Chondrocyte (in vitro differentiated cells): ENCODE data around the gene PSORS1C1. TPM values are rescaled to one million over a fixed set of nuclear protein-coding genes. Genes with fewer than 3 reads are reported as not detected.

Experiments
- DNase-seq: peaks from one replicate; pipeline ENCODE4 v3.0.0; 2021; ENCODE audit warnings: mixed read lengths, low spot score
- H3K27ac Mint-ChIP-seq: one replicate; pipeline ENCODE4 v1.8.0; 2021; ENCODE audit warnings: mild to moderate bottlenecking, moderate library complexity, mixed read lengths; ENCODE audit not compliant: unreplicated experiment
- H3K27me3 Mint-ChIP-seq: 2 replicates; pipeline ENCODE4 v1.8.0; 2021; ENCODE audit warnings: low read depth, mixed read lengths
- H3K36me3 Mint-ChIP-seq: 2 replicates; pipeline ENCODE4 v1.8.0; 2021; ENCODE audit warnings: low read depth, mixed read lengths
- H3K4me1 Mint-ChIP-seq: 2 replicates; pipeline ENCODE4 v1.8.0; 2021; ENCODE audit warnings: low read depth, mild to moderate bottlenecking, mixed read lengths
- H3K4me3 Mint-ChIP-seq: one replicate; pipeline ENCODE4 v1.8.0; 2021; ENCODE audit warnings: mild to moderate bottlenecking, moderate library complexity, mixed read lengths; ENCODE audit not compliant: unreplicated experiment
- H3K9me3 Mint-ChIP-seq: 2 replicates; pipeline ENCODE4 v1.8.0; 2021; ENCODE audit warnings: low read depth, mixed read lengths
- CTCF ChIP-seq: fragments of 200-600 bp; sonication (generic); IDR thresholded peaks from 2 replicates; pipeline ENCODE4 v1.5.0; 2021; ENCODE audit warnings: antibody characterized with exemption, mild to moderate bottlenecking, moderate library complexity
- total RNA-seq: library from RNA; stranded (reverse); gene quantifications from 3 replicates; pipeline ENCODE4 v1.2.1, GENCODE V29; 2021

PSORS1C1 gene
- total RNA-seq, 1 donor from 2014 or later: 5.5 TPM

GRCh38 chr6:31170987-31171671 lies 56.5 kb downstream of the PSORS1C1 start:
- H3K27me3 Mint-ChIP-seq: no peaks in the 10 kb centered on the region
- H3K36me3 Mint-ChIP-seq: no peaks in the 10 kb centered on the region
- no peak overlapping the region for H3K27ac Mint-ChIP-seq
- TF ChIP-seq CTCF: no peak
- H3K9me3 Mint-ChIP-seq: no peaks in the 10 kb centered on the region
- no peak overlapping the region for H3K4me3 Mint-ChIP-seq
- H3K4me1 Mint-ChIP-seq: peaks cover 5% of the 10 kb centered on the region
- peak; percentile 11 for DNase-seq

- DNase-seq: no peak
- Mint-ChIP-seq H3K4me3 (no peak overlapping the region), H3K9me3 (no peaks in the 10 kb centered on the region), H3K27ac (no peak overlapping the region), H3K36me3 (no peaks in the 10 kb centered on the region), H3K27me3 (no peaks in the 10 kb centered on the region), H3K4me1 (peaks cover 6% of the 10 kb centered on the region)
- no peak for TF ChIP-seq CTCF
These were observed 57.6 kb downstream of the PSORS1C1 start for GRCh38 chr6:31171931-31172905.

GRCh38 chr6:31172973-31173384 lies 58.4 kb downstream of the PSORS1C1 start:
- no peak overlapping the region for H3K27ac Mint-ChIP-seq

DNA sequence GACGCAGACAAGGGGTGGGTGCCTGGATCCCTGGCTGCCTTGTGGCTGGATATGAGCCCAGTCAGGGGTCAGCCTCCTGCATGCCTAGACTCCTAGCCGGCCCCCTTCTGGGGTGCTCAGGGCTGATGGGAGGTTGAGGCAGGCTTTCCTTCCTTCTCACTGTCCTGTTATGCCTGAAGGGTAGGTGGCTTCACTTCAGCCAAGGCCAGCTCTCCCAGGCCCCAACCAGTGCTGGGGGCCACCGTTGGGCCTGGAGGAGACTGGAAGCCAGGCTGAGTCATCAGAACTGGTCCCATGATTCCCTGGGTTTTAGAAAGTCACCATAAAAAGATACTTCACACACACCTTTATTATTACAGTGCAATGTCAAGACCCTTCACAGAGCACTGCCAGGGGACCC lies 58.8 kb downstream of the PSORS1C1 start:
- no peak overlapping the region for H3K27ac Mint-ChIP-seq
- H3K4me3 Mint-ChIP-seq: no peak overlapping the region
- H3K4me1 Mint-ChIP-seq: peaks cover 6% of the 10 kb centered on the region
- no peak for TF ChIP-seq CTCF
- DNase-seq: no peak
- H3K9me3 Mint-ChIP-seq: no peaks in the 10 kb centered on the region
- H3K36me3 Mint-ChIP-seq: no peaks in the 10 kb centered on the region
- no peaks in the 10 kb centered on the region for H3K27me3 Mint-ChIP-seq

More at GRCh38 chr6:31172973-31173384, 58.4 kb downstream of the PSORS1C1 start:
- Mint-ChIP-seq H3K4me3 (no peak overlapping the region), H3K36me3 (no peaks in the 10 kb centered on the region), H3K9me3 (no peaks in the 10 kb centered on the region), H3K4me1 (peaks cover 6% of the 10 kb centered on the region), H3K27me3 (no peaks in the 10 kb centered on the region)
- TF ChIP-seq CTCF: no peak
- DNase-seq: no peak

- H3K4me1 Mint-ChIP-seq: peaks cover 14% of the 10 kb centered on the region
- no peak overlapping the region for H3K27ac Mint-ChIP-seq
- DNase-seq: no peak
- TF ChIP-seq CTCF: no peak
- no peaks in the 10 kb centered on the region for H3K36me3 Mint-ChIP-seq
- no peaks in the 10 kb centered on the region for H3K9me3 Mint-ChIP-seq
- no peaks in the 10 kb centered on the region for H3K27me3 Mint-ChIP-seq
- no peak overlapping the region for H3K4me3 Mint-ChIP-seq
These were observed 59.8 kb downstream of the PSORS1C1 start for GRCh38 chr6:31174378-31174777.
